HG03095 (cell line): ENCODE measurements around the gene TAOK3.
"Not testable (repeated sequence)": the region's sequence is repeated elsewhere in the genome, so short reads cannot be mapped to it uniquely, and the experiment has no call there.

Experiments
- ATAC-seq: cut with Tn5 transposase; IDR thresholded peaks from one replicate; pipeline ENCODE4 v1.9.1; 2021; ENCODE audit warnings: moderate library complexity; ENCODE audit not compliant: unreplicated experiment

TAOK3 gene

DNA sequence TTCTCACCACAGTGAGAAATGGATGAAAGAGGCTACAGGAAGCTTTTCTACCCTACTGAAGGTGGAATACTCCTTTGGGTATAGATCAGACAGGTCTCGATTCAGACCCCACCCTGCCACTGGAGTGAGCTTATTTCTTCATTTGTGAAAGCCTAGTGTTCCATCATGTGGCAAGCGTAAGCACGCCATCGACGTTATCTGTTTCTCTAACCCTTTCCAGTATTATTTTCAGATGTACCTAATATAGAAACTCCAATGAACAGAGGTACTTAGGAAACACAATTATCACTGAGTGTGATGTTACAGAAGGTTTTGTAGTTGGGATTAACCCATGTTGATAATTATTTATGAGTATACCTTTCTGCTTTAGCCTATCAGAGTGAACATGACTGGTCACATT lies 224.4 kb downstream of the TAOK3 start:
- ATAC-seq, result no peak

GRCh38 chr12:118145798-118146156 lies 226.9 kb downstream of the TAOK3 start:
- no peak for ATAC-seq

- peak; percentile 63 for ATAC-seq
Measured at GRCh38 chr12:118145113-118145797, 227.5 kb downstream of the TAOK3 start.

GRCh38 chr12:118144499-118144898 lies 228.2 kb downstream of the TAOK3 start:
- ATAC-seq, result no peak

GRCh38 chr12:118140825-118141224 lies 231.9 kb downstream of the TAOK3 start:
- ATAC-seq, result no peak

DNA sequence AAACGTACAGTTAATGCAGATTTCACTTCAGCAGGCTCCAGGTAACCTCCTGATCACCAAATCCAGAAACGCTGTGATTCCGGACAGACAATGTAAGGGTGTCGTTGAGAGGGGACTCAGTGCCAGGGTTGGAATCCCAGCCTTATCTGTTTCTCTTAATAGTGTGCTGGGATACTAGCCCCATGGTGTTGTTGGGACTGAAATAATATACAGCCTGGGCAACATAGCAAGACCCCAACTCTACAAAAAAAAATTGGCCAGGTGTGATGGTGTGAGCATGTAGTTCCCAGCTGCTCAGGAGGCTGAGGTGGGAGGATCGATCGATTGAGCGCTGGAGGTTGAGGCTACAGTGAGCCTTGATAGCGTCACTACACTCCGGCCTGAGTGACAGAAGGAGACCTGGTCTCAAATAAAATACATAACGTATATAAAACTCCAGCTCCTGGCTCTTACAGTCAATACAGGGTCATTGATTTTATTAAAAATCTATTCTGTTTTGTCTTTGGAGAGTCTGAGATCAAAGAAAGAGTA lies 235.5 kb downstream of the TAOK3 start:
- no peak for ATAC-seq

GRCh38 chr12:118136559-118137003 lies 236.1 kb downstream of the TAOK3 start:
- peak; percentile 28 for ATAC-seq

DNA sequence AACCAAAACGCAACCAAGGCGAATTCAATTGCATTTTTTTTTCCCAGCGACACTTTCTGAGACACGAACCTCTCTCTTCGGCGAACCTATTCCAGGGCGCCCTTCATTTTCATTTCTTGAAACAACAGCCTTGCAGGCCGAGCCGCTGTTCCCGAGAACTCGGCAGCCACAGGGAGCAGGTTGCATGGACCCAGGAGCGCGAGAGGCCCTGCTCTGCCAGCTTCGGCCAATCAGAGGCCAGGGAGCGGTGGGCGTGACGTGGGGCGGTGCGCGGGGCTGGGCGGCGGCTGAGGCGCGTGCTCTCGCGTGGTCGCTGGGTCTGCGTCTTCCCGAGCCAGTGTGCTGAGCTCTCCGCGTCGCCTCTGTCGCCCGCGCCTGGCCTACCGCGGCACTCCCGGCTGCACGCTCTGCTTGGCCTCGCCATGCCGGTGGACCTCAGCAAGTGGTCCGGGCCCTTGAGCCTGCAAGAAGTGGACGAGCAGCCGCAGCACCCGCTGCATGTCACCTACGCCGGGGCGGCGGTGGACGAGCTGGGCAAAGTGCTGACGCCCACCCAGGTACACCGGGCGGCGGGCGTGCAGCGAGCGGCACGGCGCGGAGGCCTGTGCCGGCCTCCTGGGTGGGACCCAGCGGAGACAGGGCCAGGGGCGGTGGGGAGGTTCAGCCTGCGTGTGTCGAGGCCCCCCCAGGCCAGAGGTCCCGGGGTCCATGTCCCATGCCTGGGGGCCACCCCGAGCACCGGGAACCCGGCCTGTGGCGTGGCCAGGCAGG lies 236.7 kb downstream of the TAOK3 start, which contains the start of gene PEBP1:
TSS of gene PEBP1 (plus strand) at position 337 of the 771 bp plus-strand sequence. CDS start at position 423, 86 bp downstream.
- peak; percentile 97 for ATAC-seq

- not testable (repeated sequence) for ATAC-seq
Measured at GRCh38 chr12:118129436-118129835, 243.3 kb downstream of the TAOK3 start.

DNA sequence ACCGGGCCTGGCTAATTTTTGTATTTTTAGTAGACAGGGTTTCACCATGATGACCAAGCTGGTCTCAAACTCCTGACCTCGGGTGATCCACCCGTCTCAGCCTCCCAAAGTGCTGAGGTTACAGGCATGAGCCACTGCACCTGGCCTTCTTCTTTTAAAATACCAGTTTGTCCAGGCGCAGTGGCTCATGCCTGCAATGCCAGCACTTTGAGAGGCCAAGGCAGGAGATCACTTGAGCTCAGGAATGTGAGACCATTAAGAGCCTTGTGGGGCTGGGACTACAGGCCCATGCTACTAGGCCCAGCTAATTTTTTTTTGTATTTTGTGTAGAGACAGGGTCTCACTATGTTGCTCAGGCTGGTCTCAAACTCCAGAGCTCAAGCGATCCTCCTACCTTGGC lies 244.8 kb downstream of the TAOK3 start:
- ATAC-seq, result no peak

GRCh38 chr12:118126119-118126757 lies 246.5 kb downstream of the TAOK3 start:
- no peak for ATAC-seq

DNA sequence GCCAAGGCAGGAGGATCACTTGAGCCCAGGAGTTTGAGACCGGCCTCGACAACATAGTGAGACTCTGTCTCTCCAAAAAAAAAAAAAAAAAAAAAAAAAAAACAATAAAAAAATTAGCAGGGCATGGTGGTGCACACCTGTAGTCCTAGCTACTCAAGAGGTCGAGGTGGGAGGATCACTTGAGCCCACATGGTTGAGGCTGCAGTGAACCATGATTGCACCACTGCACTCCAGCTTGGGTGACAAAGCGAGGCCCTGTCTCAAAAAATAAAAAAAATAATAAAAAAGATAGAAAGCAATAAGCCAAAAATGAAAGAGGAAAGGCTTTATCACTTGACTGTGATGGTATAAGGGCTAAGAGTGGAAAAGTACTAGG lies 247.0 kb downstream of the TAOK3 start:
- no peak for ATAC-seq

- ATAC-seq, result no peak
Measured at GRCh38 chr12:118124333-118124874, 248.3 kb downstream of the TAOK3 start.

DNA sequence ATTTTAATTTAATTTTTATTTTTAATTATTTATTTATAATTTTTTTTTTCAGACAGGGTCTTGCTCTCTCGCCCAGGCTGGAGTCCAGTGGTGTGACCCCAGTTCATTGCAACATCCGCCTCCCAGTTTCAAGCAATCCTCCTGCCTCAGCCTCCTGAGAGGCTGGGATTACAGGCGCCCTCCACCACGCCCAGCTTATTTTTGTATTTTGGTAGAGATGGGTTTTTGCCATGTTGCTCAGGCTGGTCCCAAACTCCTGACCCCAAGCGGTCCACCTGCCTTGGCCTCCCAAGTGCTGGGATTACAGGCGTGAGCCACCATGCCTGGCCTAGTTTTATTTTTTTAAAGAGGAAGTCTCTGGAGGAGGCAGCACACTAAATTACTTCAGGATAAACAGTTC lies 250.4 kb downstream of the TAOK3 start:
- no peak for ATAC-seq

DNA sequence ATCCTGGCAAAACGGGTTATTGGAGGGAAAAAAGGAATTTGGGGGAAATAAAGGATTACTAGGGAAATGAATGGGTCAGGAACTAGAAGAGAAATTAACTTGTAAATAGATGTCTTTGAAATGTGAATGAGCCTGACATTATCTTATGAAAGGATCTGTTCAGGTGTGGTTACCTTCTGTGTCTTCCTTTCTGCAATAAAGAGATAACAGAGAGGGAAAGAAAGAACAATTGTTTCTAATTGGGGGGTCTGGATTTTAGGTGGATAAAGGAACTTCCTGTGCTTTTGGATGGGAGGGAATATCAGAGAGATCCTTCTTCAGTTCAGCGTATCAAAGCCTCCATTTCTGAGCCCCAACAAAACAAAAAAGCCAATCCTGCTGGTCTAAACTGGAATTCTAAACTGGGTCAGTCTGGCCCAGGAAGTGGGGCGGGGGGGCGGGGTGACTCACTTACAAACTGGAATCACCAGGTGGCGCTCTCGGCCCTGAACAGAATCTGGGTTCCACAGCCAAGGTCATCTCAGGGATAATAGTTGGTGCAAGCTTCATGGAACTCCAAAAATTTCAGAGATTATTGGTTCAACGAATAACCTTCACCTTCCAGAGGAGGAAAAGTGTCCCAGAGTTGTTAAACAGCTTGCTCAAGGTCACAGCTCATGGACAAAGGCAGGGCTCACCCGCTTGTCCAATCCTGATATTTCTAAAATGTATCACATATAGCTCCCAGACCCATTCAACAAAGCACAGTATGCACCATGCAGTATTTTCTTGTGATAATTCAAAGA lies 251.9 kb downstream of the TAOK3 start:
- peak; percentile 72 for ATAC-seq

- no peak for ATAC-seq
Measured at GRCh38 chr12:118119449-118119879, 253.2 kb downstream of the TAOK3 start.

DNA sequence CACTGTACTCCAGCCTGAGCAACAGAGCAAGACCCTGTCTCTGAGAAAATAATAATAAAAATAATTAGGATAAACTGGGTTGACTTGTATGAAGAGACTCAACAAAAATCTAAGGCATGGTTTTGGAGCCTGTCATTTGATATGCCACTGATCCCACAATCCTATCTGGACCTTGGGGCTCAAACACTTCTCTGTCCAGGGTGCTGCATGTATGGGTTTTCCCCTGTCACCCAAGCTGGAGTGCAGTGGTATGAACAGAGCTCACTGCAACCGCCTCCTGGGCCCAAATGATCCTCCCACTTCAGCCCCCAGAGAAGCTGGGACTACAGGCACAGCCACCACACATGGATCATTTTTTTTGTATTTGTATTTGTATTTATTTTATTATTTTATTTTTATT lies 263.6 kb downstream of the TAOK3 start:
- ATAC-seq, result no peak

- ATAC-seq, result no peak
Measured at GRCh38 chr12:118107694-118108093, 265.0 kb downstream of the TAOK3 start.

- no peak for ATAC-seq
Measured at GRCh38 chr12:118107011-118107410, 265.7 kb downstream of the TAOK3 start.

- ATAC-seq, result no peak
Measured at GRCh38 chr12:118103601-118104382, 268.9 kb downstream of the TAOK3 start, which contains the start of gene VSIG10. TSS of gene VSIG10 (minus strand) at chr12:118104011. CDS start at chr12:118103671, 340 bp downstream.
